ENCODE data around the gene SUPT7L.
"Not testable (repeated sequence)": the region's sequence is repeated elsewhere in the genome, so short reads cannot be mapped to it uniquely, and the experiment has no call there.

The SUPT7L gene

DNA sequence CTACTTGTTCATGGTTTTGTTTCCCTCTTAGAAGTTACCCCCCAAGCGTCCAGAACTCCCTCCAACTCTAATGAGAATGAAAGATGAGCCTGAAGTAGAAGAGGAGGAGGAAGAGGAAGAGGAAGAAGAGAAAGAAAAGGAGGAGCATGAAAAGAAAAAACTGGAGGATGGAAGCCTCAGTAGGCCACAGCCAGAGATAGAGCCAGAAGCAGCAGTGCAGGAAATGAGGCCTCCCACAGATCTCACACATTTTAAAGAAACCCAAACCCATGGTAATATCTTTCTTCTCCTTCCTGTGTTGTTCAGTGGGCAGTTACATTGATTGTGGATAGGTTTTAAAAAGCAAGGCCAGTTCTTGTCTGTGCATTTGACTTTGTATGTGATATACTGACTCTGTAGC lies 21.6 kb upstream of the SUPT7L start:
- not testable (repeated sequence) for DNase-seq (ENCODE audit: low read depth)

- peak; percentile 64 for DNase-seq (ENCODE audit: low read depth)
These were observed 20.1 kb upstream of the SUPT7L start for GRCh38 chr2:27683390-27684071.

GRCh38 chr2:27682334-27682771 lies 18.9 kb upstream of the SUPT7L start:
- DNase-seq (ENCODE audit: low read depth): not testable (repeated sequence)

GRCh38 chr2:27681841-27682240 lies 18.4 kb upstream of the SUPT7L start:
- no peak for DNase-seq (ENCODE audit: low read depth)

GRCh38 chr2:27680571-27680970 lies 17.2 kb upstream of the SUPT7L start:
- no peak for DNase-seq (ENCODE audit: low read depth)

GRCh38 chr2:27672723-27673486 lies 9.5 kb upstream of the SUPT7L start:
- no peak for DNase-seq (ENCODE audit: low read depth)

GRCh38 chr2:27671235-27671634 lies 7.8 kb upstream of the SUPT7L start:
- DNase-seq (ENCODE audit: low read depth): no peak

GRCh38 chr2:27667446-27667845 lies 4.0 kb upstream of the SUPT7L start:
- no peak for DNase-seq (ENCODE audit: low read depth)

GRCh38 chr2:27664622-27665363 lies 1.4 kb upstream of the SUPT7L start:
- DNase-seq (ENCODE audit: low read depth): no peak

DNA sequence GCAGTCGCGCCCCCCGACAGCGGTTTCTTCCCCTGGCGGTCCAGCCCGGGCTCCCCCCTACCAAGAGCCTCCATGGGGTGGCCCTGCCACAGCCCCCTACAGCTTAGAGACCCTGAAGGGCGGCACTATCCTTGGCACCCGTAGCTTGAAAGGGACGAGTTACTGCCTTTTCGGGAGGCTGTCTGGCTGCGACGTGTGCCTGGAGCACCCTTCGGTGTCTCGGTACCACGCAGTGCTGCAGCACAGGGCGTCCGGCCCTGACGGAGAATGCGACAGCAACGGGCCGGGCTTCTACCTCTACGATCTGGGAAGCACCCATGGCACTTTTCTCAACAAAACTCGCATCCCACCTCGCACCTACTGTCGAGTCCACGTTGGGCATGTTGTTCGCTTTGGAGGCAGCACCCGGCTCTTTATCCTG lies 750 bp upstream of the SUPT7L start:
- no peak for DNase-seq (ENCODE audit: low read depth)

DNA sequence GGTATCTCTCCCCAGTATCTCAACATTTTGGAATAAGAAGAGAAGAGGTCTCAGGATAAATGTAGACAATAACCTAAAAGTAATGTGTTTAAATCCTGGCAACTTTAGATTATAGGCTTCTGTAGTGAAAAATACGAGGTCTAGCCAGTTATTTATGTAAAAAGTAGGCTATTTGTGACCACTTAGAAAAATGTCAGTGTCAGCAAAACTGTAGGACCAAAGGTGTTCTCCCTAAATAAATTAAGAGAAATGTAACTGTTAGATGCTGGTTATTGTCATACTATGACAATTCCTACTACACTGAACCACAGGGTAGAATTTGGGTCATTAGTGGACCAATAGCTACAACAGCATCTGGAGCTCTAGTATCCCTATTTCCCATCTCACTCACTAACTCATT lies 2.0 kb downstream of the SUPT7L start:
- DNase-seq (ENCODE audit: low read depth): no peak

DNA sequence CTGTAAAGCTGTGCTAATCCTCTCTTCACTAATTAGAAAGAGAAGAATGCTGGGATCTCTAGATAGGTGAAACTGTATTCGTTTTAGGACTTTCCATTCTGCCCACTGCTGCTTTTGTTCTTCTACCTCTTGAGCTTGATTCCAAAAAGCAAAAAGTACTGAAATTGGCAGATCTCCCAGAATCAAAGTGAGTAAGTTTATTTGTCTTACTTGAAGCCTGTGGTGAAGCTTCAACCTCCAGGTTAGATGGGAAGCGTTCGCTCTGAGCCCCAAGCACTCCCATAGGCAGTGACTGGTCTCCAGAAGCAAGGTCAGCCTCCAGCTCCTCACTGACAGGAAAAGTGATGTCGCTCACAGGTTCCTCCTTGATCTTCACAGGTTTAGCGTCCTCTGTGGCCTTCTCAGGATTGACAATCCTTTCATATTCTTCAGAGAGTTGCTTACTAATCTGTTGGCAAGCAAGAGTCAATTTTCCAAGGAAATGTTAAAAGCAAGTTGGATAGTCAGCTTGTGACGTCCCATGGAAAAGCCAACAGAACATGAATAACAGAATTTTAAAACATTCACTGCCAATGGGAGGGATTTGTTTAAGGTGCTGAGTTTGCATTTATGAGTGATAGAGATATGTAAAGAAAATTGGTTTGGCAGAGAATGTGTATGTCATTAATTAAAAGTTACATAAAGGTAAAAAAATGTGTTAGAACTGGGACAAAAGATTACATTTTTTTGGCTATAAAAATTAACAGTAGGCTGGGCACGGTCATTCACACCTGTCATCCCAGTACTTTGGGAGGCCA lies 8.1 kb downstream of the SUPT7L start:
- DNase-seq (ENCODE audit: low read depth): no peak

GRCh38 chr2:27653397-27653796 lies 10.0 kb downstream of the SUPT7L start:
- DNase-seq (ENCODE audit: low read depth): no peak

DNA sequence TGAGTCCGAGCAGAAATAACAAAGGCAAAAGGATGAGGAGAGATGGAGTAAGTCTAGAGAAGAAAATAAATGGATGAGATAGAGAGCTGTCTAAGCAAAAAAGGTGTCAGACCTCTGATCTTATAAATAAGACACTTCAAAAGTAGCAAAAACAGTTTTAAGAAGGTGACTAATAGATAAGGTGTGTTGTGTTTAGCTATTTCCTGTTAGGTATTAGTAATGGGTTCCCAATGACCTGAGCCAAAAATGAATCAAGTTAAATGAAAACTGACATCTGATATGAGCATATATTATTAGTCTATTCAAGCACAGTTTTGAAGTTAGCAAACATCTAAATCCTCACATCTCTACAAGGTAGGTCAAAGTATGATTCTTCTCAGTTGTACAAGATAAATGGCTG lies 10.6 kb downstream of the SUPT7L start:
- no peak for DNase-seq (ENCODE audit: low read depth)

GRCh38 chr2:27652341-27652740 lies 11.1 kb downstream of the SUPT7L start:
- DNase-seq (ENCODE audit: low read depth): no peak

- DNase-seq (ENCODE audit: low read depth): no peak
These were observed 12.4 kb downstream of the SUPT7L start for GRCh38 chr2:27651056-27651455.

DNA sequence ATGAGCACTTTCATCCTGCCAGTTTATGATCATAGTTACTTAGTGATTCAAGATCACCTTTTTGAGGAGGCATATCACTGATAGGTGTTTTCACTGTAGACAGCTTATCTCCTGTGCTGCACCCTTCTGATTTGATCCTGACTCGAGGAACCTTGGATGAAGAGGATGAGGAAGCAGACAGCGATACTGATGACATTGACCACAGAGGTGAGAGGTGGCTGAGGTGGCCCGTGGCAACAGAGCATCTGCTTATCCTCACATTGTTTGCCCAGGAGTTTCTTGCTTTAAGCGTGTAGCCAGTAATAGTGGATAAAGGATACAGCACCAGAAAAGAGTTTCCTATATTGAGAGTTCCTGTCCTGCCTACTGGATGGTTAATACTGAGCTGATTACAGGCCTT lies 15.7 kb downstream of the SUPT7L start:
- no peak for DNase-seq (ENCODE audit: low read depth)

DNA sequence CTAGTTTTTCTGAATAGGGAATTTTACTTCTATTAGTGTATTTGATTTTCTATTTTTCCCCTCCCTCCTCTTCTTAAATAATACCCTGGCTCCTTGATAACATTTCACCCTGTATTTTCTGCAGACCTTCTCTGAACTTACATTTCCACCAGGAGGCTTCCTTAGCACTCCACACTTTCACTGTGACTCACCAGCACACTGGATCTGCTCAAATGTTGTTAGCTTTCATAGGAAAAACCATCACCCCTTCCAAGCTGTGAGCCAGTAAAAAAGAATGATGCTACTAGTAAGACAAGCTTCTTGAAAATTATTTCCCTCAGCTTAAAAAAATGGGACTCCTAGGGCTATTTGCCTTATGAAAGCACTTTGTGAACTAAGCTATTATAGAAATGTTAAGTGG lies 16.1 kb downstream of the SUPT7L start:
- DNase-seq (ENCODE audit: low read depth): no peak

DNA sequence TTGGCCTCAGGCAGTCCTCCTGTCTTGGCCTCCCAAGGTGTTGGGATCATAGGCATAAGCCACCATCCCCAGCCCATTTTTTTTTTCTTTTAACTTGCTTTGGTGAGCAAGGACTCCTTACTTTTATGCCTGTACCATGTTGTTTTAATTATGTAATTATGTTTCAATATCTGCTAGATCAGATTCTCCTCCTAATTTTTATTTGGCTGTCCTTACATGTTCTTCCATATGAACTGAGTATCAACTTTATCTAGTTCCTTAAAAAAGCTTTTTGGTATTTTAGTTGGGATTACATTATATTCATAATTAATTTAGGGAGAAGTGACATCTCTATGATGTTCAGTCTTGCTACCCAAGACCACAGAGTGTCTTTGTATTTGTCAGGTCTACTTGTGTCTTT lies 18.2 kb downstream of the SUPT7L start:
- DNase-seq (ENCODE audit: low read depth): no peak

- DNase-seq (ENCODE audit: low read depth): no peak
These were observed 22.6 kb downstream of the SUPT7L start for GRCh38 chr2:27640722-27641245.

DNA sequence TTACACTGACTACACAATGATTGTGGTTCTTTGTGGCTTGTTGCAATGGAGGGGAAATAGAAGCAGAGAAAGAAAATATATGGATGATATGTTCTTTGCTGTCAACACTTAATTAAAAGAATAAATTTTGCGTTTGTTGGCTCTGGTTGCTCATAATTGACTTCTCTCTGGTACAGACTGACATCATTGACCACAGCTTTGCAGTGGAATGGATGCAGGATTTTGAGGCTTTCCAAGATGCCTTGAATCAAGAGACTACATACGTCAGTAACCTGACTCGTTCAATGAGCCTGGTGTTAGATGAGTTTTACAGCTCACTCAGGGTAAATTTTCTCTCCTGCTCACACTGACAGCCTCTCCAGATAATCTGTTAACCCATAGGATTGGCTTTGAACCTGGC lies 24.7 kb downstream of the SUPT7L start:
- DNase-seq (ENCODE audit: low read depth): no peak
